GM21717 (cell line): ENCODE measurements around the gene GPBP1.
"Not testable (repeated sequence)": the region's sequence is repeated elsewhere in the genome, so short reads cannot be mapped to it uniquely, and the experiment has no call there.

ENCODE experiments used
- ATAC-seq: cut with Tn5 transposase; IDR thresholded peaks from one replicate; pipeline ENCODE4 v1.9.1; 2021; ENCODE audit warnings: mild to moderate bottlenecking, moderate library complexity; ENCODE audit not compliant: unreplicated experiment

Gene GPBP1

GRCh38 chr5:57176350-57176857 is 2.5 kb downstream of the GPBP1 start:
- ATAC-seq, result no peak

GRCh38 chr5:57177479-57178156 is 3.8 kb downstream of the GPBP1 start:
- no peak for ATAC-seq

- not testable (repeated sequence) for ATAC-seq
These were observed 4.4 kb downstream of the GPBP1 start for GRCh38 chr5:57178238-57178637.

- ATAC-seq, result no peak
These were observed 5.7 kb downstream of the GPBP1 start for GRCh38 chr5:57179262-57180200.

GRCh38 chr5:57181154-57181553 is 7.3 kb downstream of the GPBP1 start:
- ATAC-seq, result no peak

- no peak for ATAC-seq
These were observed 10.5 kb downstream of the GPBP1 start for GRCh38 chr5:57184322-57184721.

GRCh38 chr5:57185313-57185712 is 11.5 kb downstream of the GPBP1 start:
- no peak for ATAC-seq

- no peak for ATAC-seq
These were observed 12.3 kb downstream of the GPBP1 start for GRCh38 chr5:57186194-57186593.

- ATAC-seq, result not testable (repeated sequence)
These were observed 14.1 kb downstream of the GPBP1 start for GRCh38 chr5:57187977-57188376.

GRCh38 chr5:57189515-57189914 is 15.7 kb downstream of the GPBP1 start:
- no peak for ATAC-seq

- no peak for ATAC-seq
These were observed 16.7 kb downstream of the GPBP1 start for GRCh38 chr5:57190593-57190992.

- ATAC-seq, result no peak
These were observed 17.3 kb downstream of the GPBP1 start for GRCh38 chr5:57191163-57191562.

- no peak for ATAC-seq
These were observed 18.1 kb downstream of the GPBP1 start for GRCh38 chr5:57191986-57192385.

- ATAC-seq, result not testable (repeated sequence)
These were observed 19.0 kb downstream of the GPBP1 start for GRCh38 chr5:57192832-57193231.

GRCh38 chr5:57193757-57194413 is 20.0 kb downstream of the GPBP1 start:
- no peak for ATAC-seq

GRCh38 chr5:57194653-57195052 is 20.8 kb downstream of the GPBP1 start:
- no peak for ATAC-seq

- ATAC-seq, result no peak
These were observed 21.2 kb downstream of the GPBP1 start for GRCh38 chr5:57195060-57195459.

GRCh38 chr5:57199866-57200265 is 26.0 kb downstream of the GPBP1 start:
- ATAC-seq, result no peak

GRCh38 chr5:57202811-57203210 is 29.0 kb downstream of the GPBP1 start:
- no peak for ATAC-seq

GRCh38 chr5:57207007-57207653 is 33.3 kb downstream of the GPBP1 start:
- ATAC-seq, result no peak

- ATAC-seq, result no peak
These were observed 33.8 kb downstream of the GPBP1 start for GRCh38 chr5:57207681-57208080.
